IPS-15b (cell line): ENCODE data around the gene SND1.

ENCODE experiments used
- H3K27me3 ChIP-seq: one replicate; pipeline ENCODE4 v1.6.1; 2013; ENCODE audit warnings: low read length; ENCODE audit not compliant: control insufficient read depth, insufficient read depth
- H3K36me3 ChIP-seq: one replicate; pipeline ENCODE4 v1.6.1; 2013; ENCODE audit warnings: low read length; ENCODE audit not compliant: control insufficient read depth, insufficient read depth
- H3K4me1 ChIP-seq: one replicate; pipeline ENCODE4 v1.6.1; 2013; ENCODE audit warnings: mild to moderate bottlenecking, low read length; ENCODE audit not compliant: control insufficient read depth, insufficient read depth
- H3K4me3 ChIP-seq: one replicate; pipeline ENCODE4 v1.5.1; 2013; ENCODE audit warnings: low read depth, low read length
- H3K9ac ChIP-seq: one replicate; pipeline ENCODE4 v1.6.1; 2013; ENCODE audit warnings: low read depth, mild to moderate bottlenecking, low read length
- H3K9me3 ChIP-seq: one replicate; pipeline ENCODE4 v1.6.1; 2013; ENCODE audit warnings: mild to moderate bottlenecking, low read length; ENCODE audit not compliant: control insufficient read depth, insufficient read depth

The SND1 gene

DNA sequence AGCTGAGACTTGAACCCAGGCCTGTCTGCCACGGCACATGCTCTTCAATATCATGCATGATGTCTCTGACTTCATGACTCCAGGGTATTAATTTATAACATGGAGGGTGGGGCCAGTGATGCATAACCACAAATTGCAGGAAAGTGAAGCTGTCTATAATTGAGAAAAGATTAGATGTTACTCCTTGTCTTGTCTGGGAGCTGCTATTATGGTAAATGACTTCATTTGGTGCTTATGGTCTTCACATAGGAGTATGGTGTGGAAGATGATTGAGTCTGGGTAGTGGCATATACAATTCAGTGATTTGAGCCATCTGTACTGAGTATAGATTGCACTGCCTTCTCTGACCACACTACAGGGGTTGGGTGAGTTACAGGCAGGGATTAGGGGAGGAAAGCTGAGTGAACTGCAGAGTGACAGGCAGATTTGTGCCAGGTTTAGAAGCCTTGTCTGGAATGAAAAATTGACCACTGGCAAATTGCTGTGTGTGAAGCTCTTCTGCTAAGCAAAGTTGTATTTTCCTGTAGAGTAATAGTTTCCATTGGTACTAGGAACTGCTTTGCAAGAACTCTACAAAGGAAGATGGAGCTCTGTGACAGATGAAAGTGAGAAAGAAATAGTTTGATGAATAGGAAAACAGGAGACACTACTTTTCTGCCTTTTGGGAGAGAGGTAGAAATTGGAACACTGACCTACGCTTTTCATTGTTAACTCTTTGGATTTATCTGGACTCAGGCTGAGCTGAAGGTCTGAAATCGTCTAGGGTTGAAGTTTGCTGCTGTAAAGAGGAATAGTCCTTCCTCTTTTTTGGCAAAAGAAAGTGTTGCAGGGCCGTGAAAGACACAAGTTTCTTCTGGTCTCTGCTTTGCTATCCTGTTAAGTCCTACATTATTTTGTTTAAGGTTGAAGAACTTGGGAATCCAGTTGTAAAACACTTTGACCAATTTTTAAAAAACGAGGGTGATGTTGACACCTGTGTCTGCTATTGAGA lies 2.7 kb downstream of the SND1 start:
- Histone ChIP-seq H3K36me3 (no peaks in the 10 kb centered on the region), H3K4me3 (peak overlapping the region; percentile 97)

DNA sequence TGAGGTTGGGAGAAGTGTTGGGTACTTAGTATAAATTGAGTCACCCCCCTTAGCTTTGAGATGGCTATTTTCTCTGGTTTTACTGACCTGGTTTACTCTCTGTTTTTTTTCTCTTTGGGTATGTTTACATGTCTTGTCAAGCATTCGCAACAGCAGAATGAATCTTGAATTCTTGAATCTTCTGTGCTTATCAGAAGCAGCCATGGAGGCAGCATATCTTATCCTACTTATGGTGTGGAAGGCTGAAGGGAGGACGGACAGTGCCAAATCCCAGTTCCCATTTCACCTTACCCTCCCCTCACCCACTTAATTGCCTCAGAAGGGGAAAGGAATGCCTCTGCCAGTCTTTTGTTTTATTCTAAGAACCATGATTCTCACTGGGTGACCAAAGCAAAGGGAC lies 3.7 kb downstream of the SND1 start:
- Histone ChIP-seq H3K9ac (no peak overlapping the region), H3K36me3 (peaks cover 6% of the 10 kb centered on the region), H3K27me3 (no peaks in the 10 kb centered on the region), H3K4me3 (peak overlapping the region; percentile 28), H3K4me1 (peaks cover 28% of the 10 kb centered on the region), H3K9me3 (no peaks in the 10 kb centered on the region)

More for the DNA sequence above, 2.7 kb downstream of the SND1 start:
- peaks cover 22% of the 10 kb centered on the region for H3K4me1 ChIP-seq
- H3K9ac ChIP-seq = peak overlapping the region; percentile 13
- no peaks in the 10 kb centered on the region for H3K27me3 ChIP-seq
- no peaks in the 10 kb centered on the region for H3K9me3 ChIP-seq

DNA sequence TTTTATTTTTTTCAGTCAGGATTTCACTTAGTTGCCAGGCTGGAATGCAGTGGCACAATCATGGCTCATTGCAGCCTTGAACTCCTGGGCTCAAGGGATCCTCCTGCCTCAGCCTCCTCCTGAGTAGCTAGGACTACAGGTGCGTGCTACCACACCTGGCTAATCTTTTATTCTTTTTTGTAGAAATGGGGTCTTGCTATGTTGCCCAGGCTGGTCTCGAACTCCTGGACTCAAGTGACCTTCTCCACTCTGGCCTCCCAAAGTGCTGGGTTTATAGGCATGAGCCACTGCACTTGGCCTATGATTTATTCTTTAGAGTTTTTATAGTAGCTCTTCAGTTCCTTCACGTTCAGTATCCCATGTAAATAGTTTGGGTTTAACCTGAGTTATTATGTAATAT lies 5.5 kb downstream of the SND1 start:
- Histone ChIP-seq H3K4me3 (no peak overlapping the region), H3K9me3 (no peaks in the 10 kb centered on the region), H3K4me1 (peaks cover 28% of the 10 kb centered on the region), H3K36me3 (peaks cover 9% of the 10 kb centered on the region), H3K9ac (no peak overlapping the region), H3K27me3 (no peaks in the 10 kb centered on the region)

DNA sequence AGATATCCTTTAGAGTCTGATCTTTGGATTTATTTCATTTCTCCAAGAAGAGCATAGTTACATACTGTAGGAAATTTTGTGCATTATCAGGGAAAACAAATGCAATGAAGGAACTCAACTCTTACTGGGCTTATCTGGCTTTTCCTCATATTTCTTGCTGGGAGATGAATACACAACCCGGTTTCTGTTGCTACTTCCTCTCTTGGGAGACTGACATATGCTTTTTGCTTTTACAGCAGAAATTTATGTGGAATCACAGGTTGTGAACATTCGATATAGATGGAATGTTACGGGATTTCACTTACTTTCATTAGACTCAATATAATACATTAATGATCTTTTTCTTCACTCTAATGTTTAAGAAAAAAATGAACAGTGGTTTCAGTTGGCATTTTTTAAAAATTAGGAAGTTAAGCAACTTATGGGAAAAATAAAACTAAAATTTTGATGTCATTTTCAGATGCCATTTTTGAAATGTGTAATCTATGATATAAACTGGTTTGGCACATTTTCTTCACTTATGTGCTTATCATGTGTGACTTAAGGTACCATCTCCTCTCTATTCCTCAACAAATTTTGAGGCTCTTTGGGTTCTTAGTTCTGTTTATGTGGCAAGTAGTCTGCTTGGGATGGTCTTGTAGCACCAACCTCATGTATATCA lies 7.1 kb downstream of the SND1 start:
- peaks cover 9% of the 10 kb centered on the region for H3K36me3 ChIP-seq
- H3K4me3 ChIP-seq = no peak overlapping the region
- no peaks in the 10 kb centered on the region for H3K27me3 ChIP-seq
- peaks cover 25% of the 10 kb centered on the region for H3K4me1 ChIP-seq
- H3K9me3 ChIP-seq = no peaks in the 10 kb centered on the region
- no peak overlapping the region for H3K9ac ChIP-seq

DNA sequence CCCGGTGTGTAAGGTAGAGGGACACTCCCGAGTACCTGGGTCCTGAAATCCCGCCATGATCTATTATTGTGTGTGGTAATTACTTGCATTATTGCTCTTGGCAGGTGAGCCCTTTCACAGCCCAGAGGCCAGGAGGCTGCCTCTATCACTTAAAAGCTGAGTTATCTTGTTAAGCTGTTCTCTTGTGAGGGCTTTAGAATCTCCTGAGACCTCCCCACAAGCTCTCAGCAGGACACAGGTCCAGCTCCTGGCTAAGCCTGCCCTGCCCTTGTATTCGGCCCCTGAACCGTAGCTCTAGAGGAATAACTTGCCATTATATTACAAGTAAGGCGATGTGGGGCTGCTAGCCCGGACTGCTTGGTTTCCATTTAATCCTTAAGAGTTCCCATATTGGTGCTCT lies 13.9 kb downstream of the SND1 start:
- Histone ChIP-seq H3K27me3 (no peaks in the 10 kb centered on the region), H3K4me3 (no peak overlapping the region), H3K9ac (no peak overlapping the region), H3K4me1 (peaks cover 27% of the 10 kb centered on the region), H3K36me3 (peaks cover under 1% of the 10 kb centered on the region), H3K9me3 (no peaks in the 10 kb centered on the region)

DNA sequence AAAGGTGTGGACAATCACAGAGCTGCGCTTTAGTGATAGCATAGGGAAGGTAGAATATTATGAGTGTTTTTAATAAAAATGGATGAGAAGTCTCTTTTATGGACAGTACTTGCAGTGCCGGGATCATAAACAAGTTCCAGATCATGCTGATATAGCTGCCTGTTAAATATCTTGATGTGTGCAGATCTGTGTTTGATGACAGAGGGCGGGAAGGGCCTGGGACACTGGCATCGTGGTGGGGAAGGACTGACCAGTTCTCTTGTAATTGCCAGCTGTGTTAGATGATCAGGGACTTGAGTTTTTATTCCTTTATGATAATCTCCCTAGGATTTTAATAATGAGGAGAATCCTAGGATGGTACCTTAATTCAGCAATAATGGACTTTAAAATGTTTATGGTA lies 14.6 kb downstream of the SND1 start:
- Histone ChIP-seq H3K4me3 (no peak overlapping the region), H3K9ac (no peak overlapping the region), H3K4me1 (peaks cover 27% of the 10 kb centered on the region), H3K36me3 (no peaks in the 10 kb centered on the region), H3K27me3 (no peaks in the 10 kb centered on the region), H3K9me3 (no peaks in the 10 kb centered on the region)

DNA sequence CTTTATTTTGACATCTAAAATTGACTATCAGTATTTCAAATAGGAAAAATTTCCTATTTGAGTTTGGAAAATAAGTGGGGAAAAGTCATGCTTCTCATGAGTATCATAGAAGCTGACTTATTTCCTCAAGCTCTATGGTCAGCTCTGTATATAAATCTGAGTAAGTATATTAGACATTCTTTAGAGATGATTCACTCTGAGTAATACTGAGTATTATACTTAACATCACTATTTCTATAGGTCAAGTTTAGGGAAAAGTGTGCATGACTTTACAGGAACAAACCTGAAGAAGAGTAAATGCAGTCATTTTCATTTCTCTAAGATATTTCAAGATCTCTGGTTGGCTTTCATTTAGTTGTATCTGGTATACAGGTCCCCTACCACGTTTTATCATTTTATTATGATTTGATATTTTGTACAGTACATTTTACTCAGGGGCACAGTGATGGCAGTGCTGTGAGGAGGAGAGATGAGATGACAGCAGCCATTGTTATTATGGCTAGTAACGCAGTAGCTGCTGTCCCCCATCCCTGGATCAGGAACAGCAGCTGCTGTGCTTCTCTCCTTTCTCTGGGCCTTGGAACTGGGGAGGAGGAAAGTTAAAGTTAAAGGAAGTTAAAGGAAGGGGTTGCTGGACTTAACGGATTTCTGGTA lies 15.2 kb downstream of the SND1 start:
- H3K4me1 ChIP-seq = peaks cover 27% of the 10 kb centered on the region
- no peak overlapping the region for H3K4me3 ChIP-seq
- H3K27me3 ChIP-seq = no peaks in the 10 kb centered on the region
- H3K9ac ChIP-seq = no peak overlapping the region
- no peaks in the 10 kb centered on the region for H3K9me3 ChIP-seq
- no peaks in the 10 kb centered on the region for H3K36me3 ChIP-seq

DNA sequence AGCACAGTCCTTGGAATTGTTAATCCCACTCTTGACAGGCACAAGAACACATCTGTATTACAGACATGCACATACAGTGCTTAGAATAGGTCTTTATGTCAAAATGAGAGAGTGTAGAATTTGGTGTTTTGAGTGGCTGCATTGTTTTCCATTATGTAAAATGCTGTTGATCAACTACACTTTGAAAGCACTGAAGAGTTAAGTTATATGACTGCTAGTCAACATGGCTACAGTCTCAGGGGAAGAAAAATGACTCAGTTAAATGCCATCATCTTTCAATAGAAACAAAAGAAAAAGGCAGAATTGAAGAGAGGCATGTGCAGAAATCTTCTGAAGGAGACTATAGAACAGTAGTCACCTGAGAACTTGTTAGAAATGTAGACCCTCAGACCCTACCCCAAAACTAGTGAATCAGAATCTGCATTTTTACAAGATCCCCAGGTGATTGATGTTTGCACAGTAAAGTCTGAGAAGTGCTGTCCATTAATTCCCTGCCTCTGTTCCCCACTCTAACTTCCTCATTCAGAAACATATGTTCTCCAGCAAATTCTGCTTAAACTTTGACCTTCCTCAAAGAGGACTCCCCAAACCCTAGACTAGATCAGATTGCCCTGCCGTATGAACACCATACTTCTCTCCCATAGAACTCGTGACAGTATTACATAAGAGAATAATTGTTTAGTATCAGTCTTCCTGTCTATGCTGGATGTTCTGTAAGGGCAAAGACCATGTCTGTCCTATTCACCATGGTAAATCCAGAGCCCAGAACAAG lies 16.0 kb downstream of the SND1 start:
- no peaks in the 10 kb centered on the region for H3K36me3 ChIP-seq
- H3K27me3 ChIP-seq = no peaks in the 10 kb centered on the region
- no peak overlapping the region for H3K4me3 ChIP-seq
- H3K9me3 ChIP-seq = no peaks in the 10 kb centered on the region
- H3K9ac ChIP-seq = no peak overlapping the region
- peaks cover 27% of the 10 kb centered on the region for H3K4me1 ChIP-seq

DNA sequence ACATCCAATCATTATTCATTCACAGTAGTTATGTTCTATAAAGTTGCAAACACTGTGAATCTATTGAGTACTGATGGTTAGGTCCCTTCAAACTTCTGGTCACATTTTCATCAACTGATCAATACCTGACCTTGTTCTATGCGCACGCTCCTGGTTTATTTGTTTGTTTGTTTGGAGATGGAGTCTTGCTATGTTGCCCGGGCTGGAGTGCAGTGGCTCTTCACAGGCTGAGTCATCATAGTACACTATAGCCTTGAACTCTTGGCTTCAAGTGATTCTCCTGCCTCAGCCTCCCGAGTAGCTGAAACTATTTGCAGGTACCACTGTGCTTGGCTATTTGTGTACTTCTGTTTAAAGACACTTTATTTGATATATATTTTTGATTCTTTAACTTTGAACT lies 19.3 kb downstream of the SND1 start:
- H3K27me3 ChIP-seq = no peaks in the 10 kb centered on the region
- H3K4me1 ChIP-seq = peaks cover 28% of the 10 kb centered on the region
- no peak overlapping the region for H3K4me3 ChIP-seq
- H3K9ac ChIP-seq = no peak overlapping the region
- H3K36me3 ChIP-seq = no peaks in the 10 kb centered on the region
- no peaks in the 10 kb centered on the region for H3K9me3 ChIP-seq

DNA sequence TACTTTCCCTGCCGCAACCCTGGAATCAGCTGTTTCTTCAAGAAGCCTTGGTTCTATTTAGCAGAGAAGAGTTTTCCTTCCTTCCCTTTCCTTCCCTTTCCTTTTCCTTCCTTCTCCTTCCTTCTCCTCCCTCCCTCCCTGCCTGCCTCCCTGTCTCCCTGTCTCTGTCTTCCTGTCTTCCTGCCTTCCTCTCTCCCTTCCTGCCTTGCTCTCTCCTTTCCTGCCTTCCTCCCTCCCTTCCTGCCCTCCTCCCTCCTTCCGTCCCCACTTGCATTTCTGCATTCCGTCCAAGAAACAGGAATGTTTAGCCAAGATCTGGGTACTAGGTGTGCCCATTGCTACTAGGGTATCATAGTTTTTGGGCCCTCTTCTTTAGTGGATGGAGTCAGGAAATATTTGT lies 21.9 kb downstream of the SND1 start:
- Histone ChIP-seq H3K9ac (no peak overlapping the region), H3K4me1 (peaks cover 26% of the 10 kb centered on the region), H3K4me3 (no peak overlapping the region), H3K27me3 (no peaks in the 10 kb centered on the region), H3K36me3 (no peaks in the 10 kb centered on the region), H3K9me3 (no peaks in the 10 kb centered on the region)

DNA sequence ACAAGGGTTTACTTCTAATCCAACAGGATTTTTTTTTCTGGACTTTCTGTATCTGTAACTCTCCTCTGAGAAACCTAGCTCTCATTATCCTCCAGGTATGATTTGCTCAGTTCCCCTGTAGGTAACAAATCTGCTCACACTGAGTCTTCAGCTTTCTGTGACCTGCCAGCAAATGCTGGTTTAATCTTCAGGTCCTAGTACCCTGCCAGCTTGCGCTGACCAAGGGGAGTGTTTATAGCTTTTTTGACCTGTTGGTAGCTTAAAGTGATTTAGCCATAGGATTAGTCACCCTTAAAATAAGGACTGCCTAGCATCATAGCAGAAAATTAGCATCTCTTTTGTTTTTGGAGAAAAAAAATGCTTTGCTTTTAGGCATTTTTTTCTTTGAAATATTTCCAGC lies 22.4 kb downstream of the SND1 start:
- no peaks in the 10 kb centered on the region for H3K27me3 ChIP-seq
- H3K4me1 ChIP-seq = peaks cover 28% of the 10 kb centered on the region
- H3K36me3 ChIP-seq = no peaks in the 10 kb centered on the region
- no peak overlapping the region for H3K9ac ChIP-seq
- no peak overlapping the region for H3K4me3 ChIP-seq
- H3K9me3 ChIP-seq = no peaks in the 10 kb centered on the region
